Ascending aorta (tissue), 2 donors: ENCODE results near the gene OSBPL6. TPM values are rescaled to one million over a fixed set of nuclear protein-coding genes. Genes with fewer than 3 reads are reported as not detected.

Source experiments
- DNase-seq, 2 donors: peaks; one replicate each; pipeline ENCODE4 v3.0.0-alpha.2; 2019; ENCODE audit warnings: low spot score in 2 of 2
- H3K27ac ChIP-seq, 2 donors: fragments of 200-600 bp; sonication (generic); one replicate each; pipeline ENCODE4 v1.5.1; 2016 to 2017; ENCODE audit warnings: mild to moderate bottlenecking in 1 of 2
- H3K27me3 ChIP-seq: fragments of 200-600 bp; sonication (generic); one replicate; pipeline ENCODE4 v1.5.1; 2017
- H3K36me3 ChIP-seq, 2 donors: fragments of 200-600 bp; sonication (generic); one replicate each; pipeline ENCODE4 v1.5.1; 2016
- H3K4me1 ChIP-seq, 2 donors: fragments of 200-600 bp; sonication (generic); one replicate each; pipeline ENCODE4 v1.5.1; 2016 to 2017; ENCODE audit warnings: mild to moderate bottlenecking in 1 of 2
- H3K4me3 ChIP-seq, 2 donors: fragments of 200-600 bp; sonication (generic); one replicate each; pipeline ENCODE4 v1.5.1; 2016 to 2017; ENCODE audit warnings: mild to moderate bottlenecking in 1 of 2
- H3K9me3 ChIP-seq, 2 donors: fragments of 200-600 bp; sonication (generic); one replicate each; pipeline ENCODE4 v1.5.1; 2016
- CTCF ChIP-seq, 3 experiments: fragments of 200-600 bp in 2 of 3; fragments of 450-650 bp in 1 of 3; sonication (generic) in 2 of 3; IDR thresholded peaks; one replicate each; pipeline ENCODE4 v1.5.1; 2016 to 2019; ENCODE audit warnings: antibody characterized with exemption in 3 of 3, mild to moderate bottlenecking in 1 of 3, moderate library complexity in 1 of 3
- intact Hi-C: fragments of 100-400 bp; cut with DNase I; formaldehyde crosslinking; loops from one replicate; pipeline ENCODE4 v1.15.1; 2023
- total RNA-seq: library from RNA; depleted of rRNA; stranded (reverse); fragments of >200 nt; gene quantifications from one replicate; pipeline ENCODE4 v1.1.0, GENCODE V29; 2016

OSBPL6 gene
- total RNA-seq, 1 donor from 2014 or later, result 1.4 TPM

GRCh38 chr2:178448968-178449661, 254.8 kb downstream of the OSBPL6 start:
- Histone ChIP-seq H3K9me3 (no peaks in the 10 kb centered on the region), H3K27ac (peak overlapping the region in 1 of 2 donors; percentile 99), H3K4me1 (peaks cover 7 to 20% of the 10 kb centered on the region in 2 donors), H3K36me3 (peaks cover 18 to 22% of the 10 kb centered on the region in 2 donors), H3K27me3 (no peaks in the 10 kb centered on the region), H3K4me3 (peak overlapping the region; percentile 93 to 96)
- no peak for TF ChIP-seq CTCF (IDR thresholded peaks at IDR 0.05)
- intact Hi-C loops, result no loop called here
- DNase-seq, result no peak

- intact Hi-C loops, result loop anchor here (5.0 kb wide), 2 partner anchors 153 to 1238 kb away; partner anchors contain the start of gene HNRNPA3
- H3K4me1 ChIP-seq, result peaks cover 7 to 20% of the 10 kb centered on the region in 2 donors
- peaks cover 15 to 17% of the 10 kb centered on the region in 2 donors for H3K36me3 ChIP-seq
- no peaks in the 10 kb centered on the region for H3K9me3 ChIP-seq
- no peak for DNase-seq
- H3K27ac ChIP-seq, result peak overlapping the region; percentile 98 to 99
- H3K4me3 ChIP-seq, result peak overlapping the region; percentile 93 to 96
- TF ChIP-seq CTCF (IDR thresholded peaks at IDR 0.05), result no peak
- H3K27me3 ChIP-seq, result no peaks in the 10 kb centered on the region
Measured at GRCh38 chr2:178449700-178450523, 255.6 kb downstream of the OSBPL6 start.

DNA sequence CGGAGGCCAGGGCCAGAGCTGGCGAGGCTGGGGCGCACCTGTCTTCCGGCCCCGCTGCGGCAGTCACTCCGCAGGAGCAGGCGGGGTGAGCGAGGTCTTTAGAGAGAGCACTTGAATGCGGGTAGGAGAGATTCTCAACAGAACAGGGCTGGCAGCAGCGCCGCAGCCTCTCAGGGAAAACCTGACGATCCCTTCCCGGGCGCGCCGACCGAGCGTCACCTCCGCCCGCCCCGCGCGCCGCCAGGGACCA, 256.1 kb downstream of the OSBPL6 start:
- DNase-seq, result peak; percentile 14 to 88
- Histone ChIP-seq H3K4me1 (peaks cover 7 to 20% of the 10 kb centered on the region in 2 donors), H3K27me3 (no peaks in the 10 kb centered on the region), H3K36me3 (peaks cover 10 to 11% of the 10 kb centered on the region in 2 donors), H3K9me3 (no peaks in the 10 kb centered on the region), H3K4me3 (peak overlapping the region; percentile 93 to 96), H3K27ac (peak overlapping the region; percentile 98 to 99)
- intact Hi-C loops, result loop anchor here (5.0 kb wide), 2 partner anchors 153 to 1238 kb away; partner anchors contain the start of gene HNRNPA3
- TF ChIP-seq CTCF (IDR thresholded peaks at IDR 0.05), result no peak

- TF ChIP-seq CTCF (IDR thresholded peaks at IDR 0.05), result no peak
- Histone ChIP-seq H3K27ac (peak within 1 kb of the TSS; percentile 98 to 99), H3K9me3 (no peaks in the 10 kb centered on the region), H3K4me3 (peak within 1 kb of the TSS; percentile 93 to 96), H3K36me3 (peaks cover 5 to 6% of the 10 kb centered on the region in 2 donors), H3K4me1 (peaks cover 7 to 20% of the 10 kb centered on the region in 2 donors), H3K27me3 (no peaks in the 10 kb centered on the region)
- DNase-seq, result peak; percentile 91 to 98
- intact Hi-C loops, result loop anchor here (1.0 to 5.0 kb wide), 5 partner anchors 27 to 1239 kb away; partner anchors contain the start of genes FKBP7 and HNRNPA3
Measured at GRCh38 chr2:178450774-178451525, 256.6 kb downstream of the OSBPL6 start, which contains the start of the genes PJVK and PRKRA. PJVK (plus strand) TSS chr2:178451378; CDS start chr2:178453410, 2,032 bp downstream. PRKRA (minus strand) TSS chr2:178451175; CDS start chr2:178451030, 145 bp downstream.

- DNase-seq, result no peak
- H3K27ac ChIP-seq, result no peak overlapping the region
- intact Hi-C loops, result loop anchor here (5.0 kb wide), 2 partner anchors 155 to 1240 kb away; partner anchors contain the start of gene HNRNPA3
- H3K9me3 ChIP-seq, result no peaks in the 10 kb centered on the region
- H3K36me3 ChIP-seq, result no peaks in the 10 kb centered on the region
- TF ChIP-seq CTCF (IDR thresholded peaks at IDR 0.05), result no peak
- no peak overlapping the region for H3K4me3 ChIP-seq
- peaks cover 7 to 20% of the 10 kb centered on the region in 2 donors for H3K4me1 ChIP-seq
- no peaks in the 10 kb centered on the region for H3K27me3 ChIP-seq
Measured at GRCh38 chr2:178452334-178452733, 258.0 kb downstream of the OSBPL6 start.
